ENCODE measurements around the gene DIP2B. TPM values are rescaled to one million over a fixed set of nuclear protein-coding genes. Genes with fewer than 3 reads are reported as not detected.

DIP2B gene
- total and polyA plus RNA-seq, 8 donors: 2.7 to 136 (median 8.9) TPM

DNA sequence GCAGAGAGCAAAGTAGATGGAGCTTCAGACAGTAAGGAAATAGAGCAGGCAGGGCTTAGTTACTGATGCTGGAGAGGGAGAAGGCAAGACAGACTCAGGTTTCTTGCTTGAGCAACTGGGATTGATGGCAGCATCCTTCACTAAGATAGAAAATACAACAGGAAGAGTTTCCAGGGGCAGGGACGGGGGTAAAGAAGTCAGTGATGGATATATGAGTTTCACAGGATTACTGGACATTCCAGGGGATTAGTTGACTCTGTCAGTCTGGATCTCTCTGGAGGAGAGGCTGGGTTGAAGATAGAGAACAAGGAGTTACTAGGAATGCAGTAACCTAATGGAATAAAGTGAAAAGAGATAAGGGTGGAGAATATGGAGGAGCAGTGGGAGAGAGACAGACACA, 184.7 kb downstream of the DIP2B start:
- 72 to 84% (median 80%) methylated on average over 1 of the region's 1 CpG for WGBS, 5 donors
- Histone ChIP-seq H3K27ac (no peak overlapping the region), H3K36me3 (peaks cover 18 to 100% (median 93%) of the 10 kb centered on the region in 4 donors), H3K4me1 (no peaks in the 10 kb centered on the region), H3K9me3 (no peaks in the 10 kb centered on the region), H3K4me3 (no peak overlapping the region), H3K27me3 (no peaks in the 10 kb centered on the region)
- TF ChIP-seq EP300 (IDR thresholded peaks at IDR 0.05) (no peak), POLR2AphosphoS5 (IDR thresholded peaks at IDR 0.05) (no peak), POLR2A (IDR thresholded peaks at IDR 0.05) (no peak)
- TF ChIP-seq, protein P1, sequence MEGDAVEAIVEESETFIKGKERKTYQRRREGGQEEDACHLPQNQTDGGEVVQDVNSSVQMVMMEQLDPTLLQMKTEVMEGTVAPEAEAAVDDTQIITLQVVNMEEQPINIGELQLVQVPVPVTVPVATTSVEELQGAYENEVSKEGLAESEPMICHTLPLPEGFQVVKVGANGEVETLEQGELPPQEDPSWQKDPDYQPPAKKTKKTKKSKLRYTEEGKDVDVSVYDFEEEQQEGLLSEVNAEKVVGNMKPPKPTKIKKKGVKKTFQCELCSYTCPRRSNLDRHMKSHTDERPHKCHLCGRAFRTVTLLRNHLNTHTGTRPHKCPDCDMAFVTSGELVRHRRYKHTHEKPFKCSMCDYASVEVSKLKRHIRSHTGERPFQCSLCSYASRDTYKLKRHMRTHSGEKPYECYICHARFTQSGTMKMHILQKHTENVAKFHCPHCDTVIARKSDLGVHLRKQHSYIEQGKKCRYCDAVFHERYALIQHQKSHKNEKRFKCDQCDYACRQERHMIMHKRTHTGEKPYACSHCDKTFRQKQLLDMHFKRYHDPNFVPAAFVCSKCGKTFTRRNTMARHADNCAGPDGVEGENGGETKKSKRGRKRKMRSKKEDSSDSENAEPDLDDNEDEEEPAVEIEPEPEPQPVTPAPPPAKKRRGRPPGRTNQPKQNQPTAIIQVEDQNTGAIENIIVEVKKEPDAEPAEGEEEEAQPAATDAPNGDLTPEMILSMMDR (IDR thresholded peaks at IDR 0.05): no peak
- no peak for DNase-seq
- intact Hi-C loops (cut with DNase I; ENCODE audit: low total_unique reads): no loop called here

DNA sequence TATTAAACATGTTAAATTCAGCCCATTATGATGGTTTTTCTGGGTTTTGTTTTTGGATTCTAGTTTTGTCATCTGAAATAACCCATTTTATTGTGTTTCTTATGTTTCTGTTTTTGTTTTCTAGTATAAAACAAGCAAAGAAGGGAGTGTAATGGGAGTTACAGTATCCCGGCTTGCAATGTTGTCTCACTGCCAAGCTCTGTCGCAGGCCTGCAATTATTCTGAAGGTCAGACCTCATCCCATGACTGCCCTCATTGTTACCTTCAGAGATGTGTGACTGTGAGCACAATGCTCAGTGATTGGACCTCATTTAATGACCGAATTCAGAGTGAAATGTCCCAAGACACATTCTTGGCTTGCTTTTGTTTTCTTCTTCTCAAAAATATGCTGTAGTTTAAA, 186.1 kb downstream of the DIP2B start:
- no peaks in the 10 kb centered on the region for H3K9me3 ChIP-seq
- peak in 1 of 2 donors; percentile 76 for DNase-seq
- 45 to 54% (median 50%) methylated on average over 3 of the region's 3 CpGs for WGBS, 5 donors
- H3K36me3 ChIP-seq: peaks cover 18 to 99% (median 97%) of the 10 kb centered on the region in 4 donors
- H3K27ac ChIP-seq: no peak overlapping the region
- H3K4me3 ChIP-seq: no peak overlapping the region
- TF ChIP-seq POLR2A (IDR thresholded peaks at IDR 0.05) (no peak), EP300 (IDR thresholded peaks at IDR 0.05) (no peak), POLR2AphosphoS5 (IDR thresholded peaks at IDR 0.05) (no peak)
- TF ChIP-seq, protein P1 (IDR thresholded peaks at IDR 0.05): no peak
- H3K27me3 ChIP-seq: no peaks in the 10 kb centered on the region
- intact Hi-C loops (cut with DNase I; ENCODE audit: low total_unique reads): no loop called here
- no peaks in the 10 kb centered on the region for H3K4me1 ChIP-seq

DNA sequence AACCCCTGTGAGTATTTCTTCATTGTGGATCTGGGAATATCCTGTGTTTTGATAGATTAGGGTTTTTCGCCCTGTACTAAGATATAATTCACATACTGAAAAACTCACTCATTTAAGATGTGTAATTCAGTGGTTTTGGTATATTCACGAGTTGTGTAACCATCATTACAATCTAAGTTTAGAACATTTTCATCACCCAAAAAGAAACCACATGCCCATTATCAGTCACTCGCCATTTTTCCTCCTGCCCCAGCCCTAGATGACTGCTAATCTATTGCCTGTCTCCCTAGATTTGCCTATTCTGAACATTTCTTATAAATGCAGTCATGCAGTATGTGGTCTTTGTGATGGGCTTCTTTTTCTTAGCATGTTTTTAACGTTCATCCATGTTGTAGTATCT, 191.2 kb downstream of the DIP2B start:
- no peaks in the 10 kb centered on the region for H3K4me1 ChIP-seq
- TF ChIP-seq, protein P1 (IDR thresholded peaks at IDR 0.05): no peak
- intact Hi-C loops (cut with DNase I; ENCODE audit: low total_unique reads): no loop called here
- no peak overlapping the region for H3K4me3 ChIP-seq
- H3K27ac ChIP-seq: no peak overlapping the region
- 68 to 87% (median 80%) methylated on average over 4 of the region's 4 CpGs for WGBS, 5 donors
- peaks cover 39 to 100% (median 99%) of the 10 kb centered on the region in 4 donors for H3K36me3 ChIP-seq
- H3K9me3 ChIP-seq: no peaks in the 10 kb centered on the region
- DNase-seq: no peak
- no peaks in the 10 kb centered on the region for H3K27me3 ChIP-seq

DNA sequence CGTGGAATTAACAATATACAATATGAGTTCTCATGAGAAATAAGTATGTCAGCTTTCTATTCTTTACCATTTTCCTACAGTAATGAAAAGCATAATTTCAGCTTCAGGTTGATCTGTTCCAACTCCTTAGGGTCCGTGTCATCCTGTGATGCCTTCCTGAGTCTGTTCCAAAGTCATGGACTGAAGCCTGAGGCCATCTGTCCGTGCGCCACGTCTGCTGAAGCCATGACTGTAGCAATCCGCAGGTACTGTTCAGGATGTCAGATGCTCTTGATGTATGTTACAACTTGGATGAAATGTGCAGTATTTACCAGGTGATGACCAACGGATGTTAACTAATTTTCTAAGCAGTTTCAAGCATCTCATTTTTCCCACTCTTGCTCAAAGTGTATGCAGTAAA, 192.1 kb downstream of the DIP2B start:
- intact Hi-C loops (cut with DNase I; ENCODE audit: low total_unique reads): no loop called here
- no peak for DNase-seq
- WGBS, 5 donors: 93 to 96% (median 95%) methylated on average over 7 of the region's 7 CpGs
- H3K36me3 ChIP-seq: peaks cover 45 to 100% (median 99%) of the 10 kb centered on the region in 4 donors
- no peaks in the 10 kb centered on the region for H3K4me1 ChIP-seq
- no peaks in the 10 kb centered on the region for H3K9me3 ChIP-seq
- no peak overlapping the region for H3K4me3 ChIP-seq
- TF ChIP-seq EP300 (IDR thresholded peaks at IDR 0.05) (no peak), POLR2AphosphoS5 (IDR thresholded peaks at IDR 0.05) (no peak), POLR2A (IDR thresholded peaks at IDR 0.05) (no peak)
- TF ChIP-seq, protein P1 (IDR thresholded peaks at IDR 0.05): no peak
- H3K27ac ChIP-seq: no peak overlapping the region
- H3K27me3 ChIP-seq: no peaks in the 10 kb centered on the region

Measured in stomach (tissue), 9 donors.